ENCODE results near the gene FBN3.

Gene FBN3

DNA sequence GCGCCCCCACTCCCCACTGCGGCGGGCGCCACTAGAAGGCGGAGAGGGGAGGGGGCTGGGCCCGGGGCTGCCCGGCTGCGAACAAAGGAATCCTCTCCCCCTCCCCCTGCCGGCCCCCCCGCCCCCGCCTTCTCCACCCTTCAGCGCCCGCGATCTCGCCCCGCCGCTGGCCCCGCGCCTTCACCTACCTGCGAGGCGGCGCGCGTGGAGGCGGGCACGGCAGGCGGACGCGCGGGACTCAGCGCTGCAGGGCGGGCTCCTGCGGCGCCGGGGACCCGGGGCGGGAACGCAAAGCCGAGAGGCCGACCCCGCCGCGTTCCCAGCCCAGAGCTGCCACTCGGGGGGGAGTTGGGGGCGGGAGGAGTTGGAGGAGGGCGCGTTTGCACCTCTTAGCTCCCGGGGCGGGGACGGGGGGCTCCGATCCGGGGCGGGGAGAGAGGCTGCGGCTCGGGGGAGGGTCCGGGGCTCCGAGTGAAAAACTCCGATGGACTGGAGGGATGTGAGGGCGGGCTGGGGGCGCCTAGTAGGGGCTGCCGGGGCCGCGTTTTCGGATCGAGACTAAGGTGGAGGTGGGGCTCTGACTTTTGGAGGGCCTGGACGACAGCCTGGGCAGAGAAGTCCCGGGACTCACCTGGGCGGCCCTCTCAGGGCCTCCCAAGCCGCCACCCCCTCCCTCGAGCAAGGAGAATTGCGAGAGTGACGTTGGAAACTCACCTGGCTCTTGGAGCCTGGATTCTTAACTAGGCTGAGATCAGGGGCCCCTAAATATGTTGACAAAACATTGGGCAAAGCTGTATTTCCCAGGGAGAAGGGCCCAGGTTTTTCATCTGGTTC is at the start of gene FBN3:
TSS of gene FBN3 (minus strand) at position 332 of the 834 bp plus-strand sequence. CDS start 2,112 bp downstream, outside the sequence.
- ChIA-PET POLR2A (ENCODE audit: low non-redundant PET) (interaction anchor here (0.5 kb wide), 1 partner anchor 54 kb away, joined by 5 read pairs; no protein-coding TSS in a partner anchor), CTCF (interaction anchor here (0.6 to 1.4 kb wide), 2 partner anchors 9 to 465 kb away, joined by 3 to 4 read pairs; no protein-coding TSS in a partner anchor)
- TF ChIP-seq CTCF (conservative IDR thresholded peaks at IDR 0.05; ENCODE audit: low read depth): no peak
- no peak for DNase-seq (ENCODE audit: low spot score)
- H3K27ac ChIP-seq: no peak within 1 kb of the TSS

DNA sequence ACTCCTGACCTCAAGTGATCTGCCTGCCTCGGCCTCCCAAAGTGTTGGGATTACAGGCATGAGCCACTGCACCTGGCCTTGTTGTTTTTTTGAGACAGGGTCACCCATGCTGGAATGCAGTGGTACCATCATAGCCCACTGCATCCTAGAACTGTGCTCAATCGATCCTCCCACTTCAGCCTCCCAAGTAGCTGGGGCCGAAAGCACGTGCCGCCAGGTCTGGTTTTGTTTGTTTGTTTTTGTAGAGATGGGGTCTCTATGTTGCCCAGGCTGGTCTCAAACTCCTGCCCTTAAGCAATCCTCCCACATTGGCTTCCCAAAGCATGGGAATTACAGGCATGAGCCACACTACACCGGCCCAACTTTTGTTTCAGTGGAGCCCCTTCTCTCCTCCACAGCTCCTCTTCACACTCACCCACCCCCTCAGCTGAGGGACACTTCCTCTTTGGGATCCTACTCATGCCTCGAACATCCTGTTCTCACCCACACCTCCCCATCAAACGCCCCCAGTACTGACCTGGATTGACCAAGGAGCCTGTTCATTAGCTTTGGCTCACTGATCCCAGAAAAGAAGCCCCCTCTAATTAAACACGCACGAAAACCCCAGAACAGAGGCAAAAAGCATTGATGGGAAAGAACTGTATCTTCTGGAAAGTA is 47.0 kb upstream of the FBN3 start:
- POLR2A ChIA-PET (ENCODE audit: low non-redundant PET): interaction anchor here (0.6 kb wide), 1 partner anchor 217 kb away, joined by 3 read pairs; no protein-coding TSS in a partner anchor
- H3K27ac ChIP-seq: no peak overlapping the region
- DNase-seq (ENCODE audit: low spot score): no peak
- CTCF ChIA-PET: interaction anchor here (0.6 to 1.3 kb wide), 3 partner anchors 21 to 1697 kb away, joined by 3 to 4 read pairs (median 3); no protein-coding TSS in a partner anchor
- TF ChIP-seq CTCF (conservative IDR thresholded peaks at IDR 0.05; ENCODE audit: low read depth): no peak

DNA sequence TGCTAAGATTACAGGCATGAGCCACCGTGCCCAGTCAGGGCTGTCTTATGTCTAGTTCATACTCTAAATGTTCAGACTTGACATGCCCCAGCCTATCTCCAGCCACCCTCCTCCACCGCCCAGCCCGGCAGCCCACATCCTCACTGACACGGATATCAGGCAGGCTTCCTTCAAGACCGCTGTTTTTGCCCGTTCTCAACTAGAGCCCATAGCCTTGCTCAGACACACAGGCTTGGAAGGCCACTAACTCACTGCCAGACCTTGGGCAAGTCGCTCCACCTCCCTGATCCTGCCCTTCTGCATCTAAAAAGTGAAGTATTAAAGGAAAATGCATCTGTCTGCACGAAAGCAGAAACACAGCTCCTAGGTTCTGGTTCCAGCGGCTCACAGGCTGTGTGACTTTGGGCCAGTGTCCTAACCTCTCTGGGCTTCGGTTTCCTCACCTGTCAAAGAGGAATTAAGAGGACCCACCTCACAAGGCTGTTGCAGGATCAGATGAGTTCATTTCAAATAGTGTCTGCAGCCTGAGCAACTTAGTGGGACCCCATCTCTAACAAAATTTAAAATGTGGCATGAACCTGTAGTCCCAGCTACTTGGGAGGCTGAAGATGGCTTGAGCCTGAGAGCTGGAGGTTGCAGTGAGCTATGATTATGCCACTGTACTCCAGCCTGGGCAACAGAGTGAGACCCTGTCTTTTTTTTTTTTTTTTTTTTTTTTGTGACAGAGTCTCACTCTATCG is 45.3 kb upstream of the FBN3 start:
- DNase-seq (ENCODE audit: low spot score): no peak
- POLR2A ChIA-PET (ENCODE audit: low non-redundant PET): no interaction called here
- CTCF ChIA-PET: no interaction called here
- H3K27ac ChIP-seq: no peak overlapping the region; the same call in 1 of the 2 replicates
- no peak for TF ChIP-seq CTCF (conservative IDR thresholded peaks at IDR 0.05; ENCODE audit: low read depth)

DNA sequence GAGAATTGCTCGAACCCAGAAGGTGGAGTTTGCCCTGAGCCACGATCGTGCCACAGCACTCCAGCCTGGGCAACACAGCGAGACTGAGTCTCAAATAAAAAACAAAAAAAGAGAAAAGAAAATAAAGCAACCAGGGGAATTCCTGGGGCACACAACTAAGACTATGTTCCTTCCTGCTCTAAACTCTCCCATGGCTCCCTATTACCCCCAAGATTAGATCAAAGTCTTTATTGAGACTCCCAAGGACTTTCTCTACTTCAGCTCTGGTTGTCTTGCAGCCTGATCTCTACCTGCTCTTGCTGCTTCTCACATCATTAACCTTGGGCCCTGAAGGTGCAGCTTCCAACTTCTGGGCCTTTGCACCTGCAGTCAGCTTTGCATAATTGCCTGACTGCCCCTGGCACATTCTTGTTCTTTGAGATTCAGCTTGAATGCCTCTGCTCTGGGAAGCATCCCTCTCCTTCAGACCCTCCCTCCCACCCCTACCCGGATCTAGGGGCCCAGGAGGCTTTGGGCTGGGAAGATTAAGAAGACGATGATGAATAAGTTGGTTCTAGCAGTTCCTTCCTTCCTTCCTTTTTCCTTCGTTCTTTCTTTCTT is 42.9 kb upstream of the FBN3 start:
- CTCF ChIA-PET: interaction anchor here (0.6 kb wide), 1 partner anchor 211 kb away, joined by 4 read pairs; no protein-coding TSS in a partner anchor
- POLR2A ChIA-PET (ENCODE audit: low non-redundant PET): interaction anchor here (0.7 kb wide), 1 partner anchor 129 kb away, joined by 3 read pairs; no protein-coding TSS in a partner anchor
- TF ChIP-seq CTCF (conservative IDR thresholded peaks at IDR 0.05; ENCODE audit: low read depth): no peak
- no peak for DNase-seq (ENCODE audit: low spot score)
- no peak overlapping the region for H3K27ac ChIP-seq

GRCh38 chr19:8185343-8186068 is 36.1 kb upstream of the FBN3 start:
- ChIA-PET CTCF (no interaction called here), POLR2A (ENCODE audit: low non-redundant PET) (interaction anchor here (0.5 kb wide), 1 partner anchor 210 kb away, joined by 3 read pairs; no protein-coding TSS in a partner anchor)
- no peak overlapping the region for H3K27ac ChIP-seq
- DNase-seq (ENCODE audit: low spot score): no peak
- TF ChIP-seq CTCF (conservative IDR thresholded peaks at IDR 0.05; ENCODE audit: low read depth): no peak
